ENCODE measurements around the gene ZNF407.
"Not testable (repeated sequence)": the region's sequence is repeated elsewhere in the genome, so short reads cannot be mapped to it uniquely, and the experiment has no call there.

Gene ZNF407

DNA sequence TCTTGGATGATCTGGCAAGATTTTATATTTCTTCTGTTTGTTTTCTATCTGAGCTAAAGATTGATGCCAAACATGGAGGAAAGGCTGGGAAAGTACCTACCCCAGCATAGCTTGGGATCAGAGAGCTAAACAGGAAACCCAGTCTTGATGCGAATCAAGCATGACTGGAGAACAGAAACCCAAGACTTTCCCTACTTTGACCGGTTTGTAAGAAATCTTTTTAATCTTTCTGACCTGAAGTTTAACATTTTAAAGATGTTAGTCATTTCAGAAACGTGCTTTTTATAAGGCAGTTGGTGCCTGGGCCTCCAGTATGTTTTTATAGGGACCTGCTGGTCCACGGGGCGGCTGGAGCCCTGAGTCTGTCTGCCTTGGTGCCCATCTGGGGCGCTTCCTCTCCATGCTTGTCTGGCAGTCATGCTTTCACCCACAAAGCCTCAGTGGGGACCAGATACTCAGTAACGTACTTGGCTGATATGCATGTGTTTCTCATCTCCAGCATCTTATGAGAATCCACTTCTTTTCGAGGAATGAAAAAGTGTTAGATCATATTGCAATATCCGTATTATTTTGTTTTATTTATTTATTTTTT lies 344.7 kb downstream of the ZNF407 start:
- no peak for DNase-seq

DNA sequence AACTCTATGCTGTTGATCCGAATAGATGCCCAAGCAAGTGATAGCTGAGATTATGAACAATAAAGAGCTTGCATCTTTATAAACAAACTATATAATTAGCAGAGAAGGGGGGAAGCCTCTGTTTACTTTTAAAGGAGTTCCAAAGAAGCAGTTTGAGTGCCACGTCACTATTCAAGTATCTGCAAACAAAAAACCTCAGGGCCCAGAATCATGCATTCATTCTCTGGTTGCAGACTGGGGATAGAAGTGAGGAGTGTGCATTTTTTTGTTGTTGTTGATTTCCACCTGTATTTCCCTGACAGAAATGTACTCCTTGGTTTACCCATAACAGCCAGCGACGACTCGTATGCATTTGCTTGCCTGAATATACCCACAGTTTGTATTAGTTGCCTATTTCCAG lies 347.0 kb downstream of the ZNF407 start:
- DNase-seq = no peak

DNA sequence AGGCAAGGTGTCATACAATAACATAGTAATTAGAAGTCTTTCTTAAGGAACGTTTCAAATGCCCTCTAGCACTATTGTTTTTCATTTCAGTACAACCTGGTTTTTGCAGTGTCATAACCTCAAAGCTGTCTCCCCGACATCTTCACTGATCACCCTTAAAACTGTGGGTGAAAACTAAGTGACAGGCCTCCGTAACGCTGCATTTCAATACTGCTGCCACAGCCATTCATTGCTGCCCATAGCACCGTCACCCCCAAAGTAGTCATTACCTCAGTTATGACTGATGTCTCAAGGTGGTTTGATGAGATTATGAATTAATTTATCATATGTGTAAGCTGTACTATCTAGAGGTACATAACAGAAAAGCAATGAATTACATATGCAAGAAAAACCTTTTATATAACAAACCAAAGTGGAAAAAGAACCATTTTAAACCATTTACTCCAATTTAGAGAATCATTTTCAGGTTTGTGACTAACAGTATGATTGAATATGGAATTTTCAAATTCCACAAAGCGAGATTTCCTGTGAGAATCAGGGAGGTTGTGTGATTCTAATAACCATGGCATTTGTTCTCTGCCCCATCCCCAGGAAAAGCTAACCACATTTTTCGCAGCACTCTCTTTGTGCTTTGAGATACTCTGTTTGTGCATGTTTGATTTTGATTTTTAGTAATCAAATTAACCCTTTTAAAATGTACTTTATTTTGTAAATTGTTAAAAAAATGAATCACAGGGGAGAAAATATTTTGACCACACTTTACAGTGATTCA lies 348.3 kb downstream of the ZNF407 start:
- no peak for DNase-seq

DNA sequence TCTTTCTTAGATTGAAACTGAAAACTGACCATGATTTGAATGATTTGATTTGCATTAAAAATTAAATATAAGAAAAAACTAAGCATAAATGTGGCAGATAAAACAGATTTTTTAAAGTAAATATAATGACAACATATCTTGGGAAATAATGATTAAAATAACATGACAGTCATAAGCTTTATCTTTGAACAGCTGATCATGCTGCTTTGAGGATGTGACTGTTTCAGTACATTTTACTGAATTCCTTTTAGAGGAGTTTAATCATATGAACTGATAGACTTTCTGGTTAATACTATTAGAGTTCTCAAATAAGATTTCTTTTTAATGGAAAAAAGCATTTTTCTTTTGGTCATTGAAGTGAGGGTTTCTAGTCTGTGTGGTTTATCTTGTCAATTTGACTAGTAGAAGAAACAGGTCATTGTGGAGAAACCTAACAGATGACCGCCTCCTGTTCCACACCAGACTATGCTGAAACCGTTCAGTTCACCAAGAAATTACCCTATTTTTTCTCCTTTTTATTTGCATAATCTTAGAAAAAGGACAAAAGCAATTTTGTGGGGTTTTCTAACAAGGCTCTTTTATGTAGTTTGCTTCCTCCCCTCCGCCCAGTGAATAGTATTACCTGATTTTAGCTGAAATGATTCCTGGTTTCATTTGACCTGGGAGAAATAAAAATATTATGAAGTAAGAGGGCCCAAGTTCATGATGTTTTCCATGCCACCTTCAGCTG lies 349.1 kb downstream of the ZNF407 start:
- DNase-seq = no peak

DNA sequence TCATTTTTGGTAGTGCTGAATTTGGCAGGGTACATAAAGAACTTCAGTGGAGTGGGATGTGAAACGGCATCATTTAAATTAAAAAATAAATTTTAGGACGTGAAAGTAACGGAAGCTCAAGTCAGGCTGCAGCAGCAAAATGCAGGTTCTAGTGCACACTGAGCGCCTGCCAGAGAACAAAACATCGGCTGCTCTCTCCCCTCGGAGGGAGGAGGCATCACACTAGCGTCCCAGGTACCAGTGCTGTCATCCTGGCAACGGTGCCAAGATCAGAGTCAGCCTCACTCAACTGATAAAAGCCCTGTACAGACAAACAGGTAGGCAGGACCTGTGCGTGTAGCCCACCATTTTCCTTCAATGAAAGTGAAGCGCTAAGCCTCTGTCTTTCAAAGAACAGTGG lies 349.7 kb downstream of the ZNF407 start:
- no peak for DNase-seq

DNA sequence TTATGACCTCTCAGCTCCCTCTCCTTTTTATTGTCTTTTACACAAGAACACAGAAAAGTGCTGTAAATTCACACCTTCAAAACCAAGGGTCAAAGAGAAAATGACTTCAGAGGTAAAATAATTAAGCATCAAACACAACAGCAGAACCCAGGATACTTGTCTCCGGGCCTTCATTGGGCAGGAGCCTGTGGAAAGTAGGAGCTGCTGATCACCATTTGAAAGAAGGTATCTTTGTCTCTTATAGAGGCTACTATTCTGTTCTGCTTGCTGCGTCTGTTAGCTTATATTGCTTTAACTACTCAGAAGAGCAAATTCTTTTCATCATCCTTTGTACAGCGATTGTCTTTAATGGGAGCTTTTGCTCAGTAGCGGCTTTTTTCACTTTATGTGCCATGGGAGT lies 350.2 kb downstream of the ZNF407 start:
- DNase-seq = no peak

DNA sequence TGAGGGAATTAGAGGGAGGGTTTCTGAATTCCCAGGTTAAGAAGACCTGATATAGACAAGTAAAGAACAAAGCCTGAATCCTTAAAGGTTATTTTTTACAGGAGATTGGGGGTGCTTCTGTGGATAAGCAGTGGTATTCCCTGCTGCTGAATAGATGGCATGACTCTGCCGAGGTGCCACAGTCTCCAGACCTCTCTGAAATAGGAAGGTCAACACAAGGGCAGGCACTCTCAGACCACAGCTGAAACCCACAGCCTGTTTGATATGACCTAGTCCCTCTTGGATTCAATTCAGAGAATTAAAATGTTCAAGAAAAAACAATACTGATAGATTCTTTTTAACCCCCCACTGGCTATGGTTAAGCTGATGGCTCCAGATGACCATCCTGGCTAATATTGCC lies 351.9 kb downstream of the ZNF407 start:
- DNase-seq = no peak

DNA sequence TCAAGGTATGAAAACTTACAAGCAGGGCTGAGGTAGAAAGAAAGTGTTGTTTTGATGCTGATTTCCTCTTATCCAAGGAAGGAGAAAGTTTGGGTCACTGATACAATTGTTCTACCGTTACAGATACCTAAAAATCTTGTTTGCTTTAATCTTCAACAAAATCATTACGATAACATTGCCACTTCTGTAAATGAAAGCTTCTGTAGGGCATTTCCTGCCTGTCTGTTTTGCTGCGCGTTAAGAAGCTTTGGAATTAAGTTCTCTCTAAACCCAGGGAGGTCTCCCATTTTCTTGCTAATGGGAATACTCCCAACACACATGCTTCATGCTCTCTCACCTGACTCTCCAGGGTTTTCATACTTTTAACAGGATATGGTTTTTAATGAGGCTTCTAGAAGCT lies 352.8 kb downstream of the ZNF407 start:
- no peak for DNase-seq

DNA sequence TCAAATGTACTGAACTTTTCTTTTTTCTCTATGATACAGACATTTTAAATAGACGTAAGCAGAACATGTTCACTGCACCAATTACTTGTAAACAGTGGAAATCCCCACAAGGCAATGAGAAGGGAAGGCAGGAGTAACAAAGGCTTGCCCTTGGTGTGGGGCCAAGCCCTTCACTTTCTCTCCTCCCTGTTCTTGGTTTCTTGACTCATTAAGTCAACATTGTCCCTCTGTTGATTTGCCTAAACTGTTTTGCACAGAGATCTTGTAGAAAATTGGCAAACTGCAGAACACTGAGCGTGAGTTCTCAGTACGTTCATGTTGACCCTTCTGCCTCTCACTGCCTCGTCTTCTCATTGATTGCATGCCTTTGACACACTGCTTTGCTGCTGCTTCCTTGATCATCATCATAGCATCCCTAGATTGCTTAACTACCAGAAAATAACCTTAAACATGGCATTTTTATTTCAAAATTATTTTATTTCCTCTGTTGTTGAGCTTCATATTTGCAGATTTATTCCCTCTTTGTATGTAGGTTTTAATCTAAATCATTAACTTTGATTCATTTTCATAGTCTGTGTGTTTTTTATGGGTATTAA lies 353.6 kb downstream of the ZNF407 start:
- DNase-seq = no peak

DNA sequence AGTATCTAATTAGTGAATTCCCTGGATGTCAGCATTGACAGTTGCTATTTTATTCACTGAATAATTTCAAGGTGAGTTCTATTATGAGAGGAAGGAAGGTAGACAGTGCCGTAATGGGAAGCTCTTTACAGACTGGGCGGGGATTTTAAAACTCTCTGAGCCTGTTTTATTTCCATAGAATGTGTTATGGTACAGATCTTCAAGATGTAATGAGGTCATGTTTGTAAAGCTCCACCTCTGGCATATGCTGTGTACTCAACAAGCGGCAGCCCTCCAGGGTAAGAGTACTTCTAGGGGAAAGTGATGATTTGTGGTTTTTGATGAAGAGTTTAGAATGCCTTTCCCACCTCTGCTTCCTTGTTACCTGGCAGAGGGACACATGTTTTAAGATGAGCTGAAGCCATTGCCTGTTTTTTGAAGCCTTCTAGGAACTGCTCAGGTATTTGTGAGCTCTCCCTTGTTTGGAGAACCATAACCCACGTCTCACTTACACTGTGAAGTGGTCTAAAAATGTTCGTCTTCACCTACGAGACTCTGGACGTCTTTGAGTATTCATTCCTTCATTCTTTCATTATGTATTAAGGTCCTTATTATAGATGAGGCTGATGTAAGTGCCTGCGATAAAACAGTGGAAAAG lies 360.0 kb downstream of the ZNF407 start:
- DNase-seq = no peak

DNA sequence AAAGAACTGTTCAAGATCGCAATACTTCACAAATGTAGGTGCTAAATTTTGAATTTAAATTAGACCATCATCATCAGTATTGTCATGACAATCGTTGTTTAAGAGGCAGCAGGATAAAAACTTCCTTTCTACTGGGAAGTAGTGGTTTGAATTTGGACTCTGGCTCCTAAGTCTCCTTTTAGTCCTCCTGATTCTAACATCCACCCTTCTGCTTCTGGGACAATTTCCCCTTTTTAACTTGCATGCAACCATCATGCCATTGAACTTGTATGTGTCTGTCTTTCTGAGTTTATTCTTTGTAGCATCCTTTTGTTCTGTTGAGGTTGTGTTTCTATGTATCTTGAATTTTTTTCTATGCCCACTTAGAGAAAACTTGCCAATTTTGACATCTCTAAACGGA lies 361.5 kb downstream of the ZNF407 start:
- no peak for DNase-seq

DNA sequence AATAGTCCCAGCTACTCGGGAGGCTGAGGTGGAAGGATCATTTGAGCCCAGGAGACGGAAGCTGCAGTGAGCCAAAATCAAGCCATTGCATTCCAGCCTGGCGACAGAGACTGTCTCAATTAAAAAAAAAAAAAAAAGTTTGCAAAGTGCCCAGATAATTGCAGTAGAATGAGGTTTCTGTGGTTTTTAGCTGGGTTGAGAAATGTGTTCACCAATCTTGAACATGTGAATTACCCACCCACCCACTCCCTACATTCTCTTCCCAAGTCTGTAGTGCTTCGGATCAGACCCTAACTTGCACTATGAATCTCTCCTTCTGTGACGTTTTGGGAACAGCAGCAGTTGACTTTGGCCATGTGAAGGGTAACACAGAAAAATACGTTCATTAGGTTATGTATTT lies 363.9 kb downstream of the ZNF407 start:
- DNase-seq = no peak

DNA sequence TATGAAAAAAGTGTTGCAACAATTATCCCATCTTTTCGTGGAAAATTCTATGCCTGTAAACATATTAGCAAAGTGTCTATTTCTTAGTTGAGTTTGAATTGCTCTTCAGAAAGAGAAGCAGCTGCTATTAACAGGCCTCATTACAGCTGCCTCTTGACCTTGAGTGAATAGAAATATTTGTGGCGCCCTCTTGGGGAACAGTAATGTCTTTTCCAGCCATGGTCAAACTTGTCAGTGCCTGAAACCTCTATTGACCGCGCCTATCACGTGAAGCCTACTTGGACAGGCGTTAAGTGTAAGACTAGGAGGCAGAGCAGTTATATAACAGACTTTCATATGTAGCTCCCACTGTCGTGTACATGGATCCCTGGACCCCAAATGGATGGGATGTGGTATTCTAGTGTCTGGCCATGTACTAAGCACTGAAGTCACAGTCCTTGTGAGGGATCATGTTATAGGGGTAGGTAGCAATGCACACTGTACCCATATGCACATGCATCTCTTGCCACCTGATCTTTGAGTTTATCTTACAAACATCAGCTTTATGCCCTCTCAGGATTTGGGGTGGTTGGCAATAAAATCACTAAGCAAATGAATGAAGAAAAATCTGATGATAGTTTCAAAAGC lies 366.3 kb downstream of the ZNF407 start:
- DNase-seq = no peak

DNA sequence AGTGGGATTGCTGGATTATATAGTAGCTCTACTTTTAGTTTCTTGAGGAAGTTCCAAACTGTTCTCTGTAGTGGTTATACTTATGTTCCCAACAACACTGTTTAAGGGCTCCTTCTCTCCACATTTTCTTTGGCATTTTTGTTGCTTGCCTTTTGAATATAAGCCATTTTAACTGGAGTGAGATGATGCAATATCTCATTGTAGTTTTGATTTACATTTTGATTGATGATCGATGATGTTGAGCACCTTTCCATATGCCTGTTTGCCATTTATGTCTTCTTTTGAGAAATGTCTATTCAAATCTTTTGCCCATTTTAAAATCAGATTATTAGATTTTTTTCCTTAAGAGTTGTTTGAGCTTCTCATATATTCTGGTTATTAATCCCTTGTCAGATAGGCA lies 368.0 kb downstream of the ZNF407 start:
- no peak for DNase-seq

DNA sequence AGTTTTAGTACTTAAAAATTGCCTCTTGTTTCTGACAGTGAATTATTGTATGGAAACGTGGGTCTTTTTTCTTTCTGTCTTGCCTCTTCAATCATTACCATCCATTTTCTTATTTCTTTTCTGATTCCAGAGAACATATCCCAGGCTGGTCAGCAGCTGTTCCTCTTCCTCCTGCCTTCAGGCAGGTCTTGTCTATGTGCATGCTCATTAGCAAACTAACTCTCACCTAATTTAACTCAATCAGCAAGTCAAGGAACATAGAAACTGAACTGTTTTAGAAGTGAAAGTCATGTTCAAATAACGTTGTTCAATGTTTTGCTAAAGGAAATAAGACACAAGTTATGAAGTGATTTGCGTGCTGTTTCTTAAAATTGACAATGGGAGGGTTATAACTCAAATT lies 369.8 kb downstream of the ZNF407 start:
- no peak for DNase-seq

DNA sequence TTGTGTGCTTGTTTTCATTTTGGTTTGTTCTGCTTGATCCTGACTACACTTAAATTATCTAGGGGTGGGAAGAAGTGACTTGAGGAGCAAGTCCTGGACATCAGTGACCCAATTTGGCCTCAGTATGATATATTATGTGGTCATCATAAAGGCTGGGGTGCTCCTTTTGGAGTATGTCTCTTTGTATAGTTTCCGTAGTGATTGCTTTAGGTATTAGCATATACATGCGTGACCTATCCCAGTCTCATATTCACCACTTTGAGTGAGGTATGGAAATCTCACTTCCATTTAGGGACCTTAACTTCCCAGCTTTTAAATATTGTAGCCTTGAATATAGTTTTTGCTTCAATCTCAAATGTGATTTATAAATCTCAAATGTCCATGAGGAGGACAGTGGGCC lies 370.3 kb downstream of the ZNF407 start:
- DNase-seq = no peak

DNA sequence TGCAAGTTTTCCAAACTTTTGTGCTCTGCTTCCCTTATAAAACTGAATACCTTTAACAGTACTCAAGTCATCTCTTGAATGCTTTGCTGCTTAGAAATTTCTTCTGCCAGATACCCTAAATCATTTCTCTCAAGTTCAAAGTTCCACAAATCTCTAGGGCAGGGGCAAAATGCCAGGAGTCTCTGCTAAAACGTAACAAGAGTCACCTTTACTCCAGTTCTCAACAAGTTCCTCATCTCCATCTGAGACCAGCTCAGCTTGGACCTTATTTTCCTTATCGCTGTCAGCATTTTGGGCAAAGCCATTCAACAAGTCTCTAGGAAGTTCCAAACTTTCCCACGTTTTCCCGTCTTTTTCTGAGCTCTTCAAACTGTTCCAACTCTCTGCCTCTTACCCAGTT lies 373.7 kb downstream of the ZNF407 start:
- DNase-seq = not testable (repeated sequence)

DNA sequence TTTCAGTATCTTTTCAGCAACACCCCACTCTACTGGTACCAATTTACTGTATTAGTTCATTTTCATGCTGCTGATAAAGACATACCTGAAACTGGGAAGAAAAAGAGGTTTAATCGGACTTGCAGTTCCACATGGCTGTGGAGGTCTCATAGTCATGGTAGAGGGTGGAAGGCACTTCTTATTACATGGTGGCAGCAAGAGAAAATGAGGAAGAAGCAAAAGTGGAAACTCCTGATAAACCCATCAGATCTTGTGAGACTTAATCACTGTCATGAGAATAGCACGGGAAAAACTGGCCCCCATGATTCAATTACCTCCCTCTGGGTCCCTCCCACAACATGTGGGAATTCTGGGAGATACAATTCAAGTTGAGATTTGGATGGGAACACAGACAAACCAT lies 374.1 kb downstream of the ZNF407 start:
- DNase-seq = not testable (repeated sequence)

DNA sequence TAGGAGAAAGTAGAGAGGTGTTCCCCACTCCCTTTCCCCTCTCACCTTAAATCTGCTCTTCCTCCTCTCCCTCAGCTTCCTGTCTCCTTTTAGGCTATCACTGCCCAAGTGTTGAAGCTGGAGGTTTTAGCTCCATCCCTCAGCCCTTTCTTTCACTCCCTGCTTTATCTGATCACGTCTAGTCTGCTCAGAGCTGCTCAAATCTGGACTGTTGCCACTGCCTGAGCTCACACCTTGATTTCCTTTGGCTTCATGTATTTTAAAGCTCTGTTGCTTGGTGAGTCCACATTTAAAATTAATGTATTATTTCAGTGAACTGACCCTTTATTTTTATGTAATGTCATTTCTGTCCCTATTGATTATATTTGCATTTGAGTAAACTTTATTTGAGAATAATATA lies 374.7 kb downstream of the ZNF407 start:
- DNase-seq = no peak

DNA sequence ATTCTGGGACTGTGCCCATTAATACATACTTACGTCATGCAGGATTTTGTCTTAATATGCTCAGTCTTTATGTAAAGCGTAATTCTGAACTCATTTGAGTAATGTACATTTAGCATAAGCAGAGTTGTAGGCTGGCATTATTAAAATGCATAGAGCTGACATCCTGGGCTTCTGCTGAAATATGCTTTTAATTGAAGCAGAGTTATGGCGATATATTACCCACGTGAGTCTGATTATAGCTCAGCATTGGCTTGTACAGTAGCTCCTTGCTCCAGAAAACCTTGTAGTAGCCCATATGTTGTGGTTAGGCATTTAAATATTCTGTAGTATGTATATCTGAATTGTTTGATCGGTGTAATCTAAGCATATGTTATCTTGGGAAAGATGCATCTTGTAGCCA lies 377.3 kb downstream of the ZNF407 start:
- no peak for DNase-seq

DNA sequence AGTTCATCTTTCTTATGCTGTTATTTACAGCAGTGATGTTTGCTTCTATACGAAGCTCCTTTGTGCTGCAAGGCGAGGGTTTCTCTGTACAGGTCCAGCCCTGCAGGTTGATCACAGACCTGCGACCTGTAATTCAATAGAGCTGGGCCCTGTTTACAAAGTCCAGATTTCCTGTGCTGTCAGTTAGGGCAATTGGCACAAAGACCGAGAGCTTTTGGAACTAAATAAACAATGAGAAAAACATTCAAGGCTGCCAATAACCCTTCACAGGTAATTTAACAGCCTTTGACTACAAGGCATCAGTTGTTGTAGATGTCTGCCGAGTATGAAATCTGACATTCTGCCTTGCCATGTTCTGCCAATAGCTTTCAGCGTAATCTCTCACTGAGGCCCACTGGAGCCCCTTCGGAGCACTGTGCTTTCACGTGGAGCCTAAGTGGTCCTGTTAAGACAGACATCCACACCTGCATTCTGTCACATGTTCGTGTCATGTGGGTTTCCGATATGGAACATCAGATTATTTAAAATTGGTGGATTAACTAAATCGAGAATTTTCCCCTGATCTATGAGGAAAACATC lies 378.8 kb downstream of the ZNF407 start:
- no peak for DNase-seq

DNA sequence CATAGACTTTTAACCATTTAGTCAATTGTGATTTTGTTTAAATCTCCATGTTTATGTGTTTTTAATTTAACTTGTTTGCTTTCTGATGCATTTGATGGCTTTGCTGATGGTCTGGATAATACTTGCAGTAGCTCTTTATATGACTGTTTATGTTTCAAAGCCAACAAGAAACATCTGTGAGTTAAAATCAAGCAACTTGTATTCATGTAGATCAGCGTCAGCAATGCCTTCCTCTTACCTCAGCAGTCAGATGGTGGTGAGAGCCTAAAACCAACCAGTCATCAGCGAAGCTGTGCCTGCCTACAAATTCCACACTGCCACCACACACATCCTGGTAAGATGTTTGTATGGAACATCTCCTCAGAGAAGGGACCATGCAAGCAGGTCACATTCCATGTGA lies 379.4 kb downstream of the ZNF407 start:
- no peak for DNase-seq
